Measurements from ENCODE around the gene TNNI2.

Gene TNNI2

DNA sequence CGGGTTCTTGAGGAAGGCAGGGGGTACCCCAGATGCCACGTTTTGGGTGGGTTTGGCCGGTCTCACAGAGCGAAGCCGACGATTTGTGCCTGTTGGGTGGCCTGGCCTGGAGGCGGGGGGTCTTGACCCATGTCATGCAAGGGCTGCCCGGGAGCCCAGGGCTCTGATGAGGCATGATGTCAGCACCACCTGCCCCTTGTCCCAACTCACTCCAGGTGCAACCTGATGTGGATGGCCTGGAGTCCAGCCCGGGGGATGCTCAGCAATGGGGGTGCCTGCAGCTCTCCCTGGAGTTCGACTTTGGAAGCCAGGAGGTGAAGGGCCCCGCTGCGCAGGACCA, 3.1 kb upstream of the TNNI2 start:
- no peaks in the 10 kb centered on the region for H3K36me3 ChIP-seq (ENCODE audit: insufficient read depth, low read length)
- H3K27ac ChIP-seq (ENCODE audit: low read depth, low read length), result no peak overlapping the region
- H3K4me1 ChIP-seq (ENCODE audit: control insufficient read depth, insufficient read depth, low read length, unreplicated experiment), result no peaks in the 10 kb centered on the region
- H3K27me3 ChIP-seq (ENCODE audit: insufficient read depth, low read length), result no peaks in the 10 kb centered on the region
- H3K79me2 ChIP-seq (ENCODE audit: control insufficient read depth, insufficient read depth, low read length, unreplicated experiment), result no peaks in the 10 kb centered on the region
- no peak overlapping the region for H3K4me3 ChIP-seq (ENCODE audit: low read depth, low read length)
- H2AFZ ChIP-seq (ENCODE audit: low read length, unreplicated experiment), result no peak overlapping the region

DNA sequence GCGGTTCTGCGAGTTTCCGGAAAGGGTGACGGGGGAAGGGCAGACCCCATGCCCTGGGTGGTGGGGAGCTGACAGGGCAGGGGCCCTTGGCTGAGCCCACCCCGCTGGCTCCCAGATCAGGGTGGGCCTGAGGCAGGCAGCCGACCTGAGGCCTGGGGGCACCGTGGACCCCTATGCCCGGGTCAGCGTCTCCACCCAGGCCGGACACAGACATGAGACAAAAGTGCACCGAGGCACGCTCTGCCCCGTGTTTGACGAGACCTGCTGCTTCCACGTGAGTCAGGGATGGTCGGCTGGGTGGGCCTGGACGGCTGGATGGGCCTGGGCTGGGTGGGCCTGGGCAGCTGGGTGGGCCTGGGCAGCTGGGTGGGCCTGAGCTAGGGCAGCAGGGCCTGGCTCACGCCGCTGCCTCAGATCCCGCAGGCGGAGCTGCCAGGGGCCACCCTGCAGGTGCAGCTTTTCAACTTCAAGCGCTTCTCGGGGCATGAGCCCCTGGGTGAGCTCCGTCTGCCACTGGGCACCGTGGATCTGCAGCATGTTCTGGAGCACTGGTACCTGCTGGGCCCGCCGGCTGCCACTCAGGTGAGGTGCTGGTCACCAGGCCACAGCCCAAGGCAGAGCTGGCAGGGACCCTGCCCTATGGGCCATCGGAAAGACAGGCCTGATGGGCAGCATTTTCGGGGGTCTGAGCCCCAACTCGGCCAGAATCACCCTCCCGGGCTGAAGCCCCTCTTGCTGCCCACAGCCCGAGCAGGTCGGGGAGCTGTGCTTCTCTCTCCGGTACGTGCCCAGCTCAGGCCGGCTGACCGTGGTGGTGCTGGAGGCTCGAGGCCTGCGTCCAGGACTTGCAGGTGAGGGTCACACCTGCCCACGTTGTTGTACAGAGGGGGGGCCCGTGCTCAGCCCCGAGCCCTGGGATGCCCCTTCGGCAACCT, 2.5 kb upstream of the TNNI2 start:
- H3K79me2 ChIP-seq (ENCODE audit: control insufficient read depth, insufficient read depth, low read length, unreplicated experiment), result no peaks in the 10 kb centered on the region
- H2AFZ ChIP-seq (ENCODE audit: low read length, unreplicated experiment), result no peak overlapping the region
- no peaks in the 10 kb centered on the region for H3K4me1 ChIP-seq (ENCODE audit: control insufficient read depth, insufficient read depth, low read length, unreplicated experiment)

GRCh38 chr11:1837171-1838076, 1.4 kb upstream of the TNNI2 start:
- no peak overlapping the region for H3K4me3 ChIP-seq (ENCODE audit: low read depth, low read length)
- no peaks in the 10 kb centered on the region for H3K36me3 ChIP-seq (ENCODE audit: insufficient read depth, low read length)
- H3K79me2 ChIP-seq (ENCODE audit: control insufficient read depth, insufficient read depth, low read length, unreplicated experiment), result no peaks in the 10 kb centered on the region
- H3K27me3 ChIP-seq (ENCODE audit: insufficient read depth, low read length), result no peaks in the 10 kb centered on the region
- no peak overlapping the region for H3K27ac ChIP-seq (ENCODE audit: low read depth, low read length)
- no peaks in the 10 kb centered on the region for H3K4me1 ChIP-seq (ENCODE audit: control insufficient read depth, insufficient read depth, low read length, unreplicated experiment)
- H2AFZ ChIP-seq (ENCODE audit: low read length, unreplicated experiment), result no peak overlapping the region

More for the DNA sequence above, 2.5 kb upstream of the TNNI2 start:
- Histone ChIP-seq H3K27ac (ENCODE audit: low read depth, low read length) (no peak overlapping the region), H3K36me3 (ENCODE audit: insufficient read depth, low read length) (no peaks in the 10 kb centered on the region), H3K27me3 (ENCODE audit: insufficient read depth, low read length) (no peaks in the 10 kb centered on the region), H3K4me3 (ENCODE audit: low read depth, low read length) (no peak overlapping the region)

DNA sequence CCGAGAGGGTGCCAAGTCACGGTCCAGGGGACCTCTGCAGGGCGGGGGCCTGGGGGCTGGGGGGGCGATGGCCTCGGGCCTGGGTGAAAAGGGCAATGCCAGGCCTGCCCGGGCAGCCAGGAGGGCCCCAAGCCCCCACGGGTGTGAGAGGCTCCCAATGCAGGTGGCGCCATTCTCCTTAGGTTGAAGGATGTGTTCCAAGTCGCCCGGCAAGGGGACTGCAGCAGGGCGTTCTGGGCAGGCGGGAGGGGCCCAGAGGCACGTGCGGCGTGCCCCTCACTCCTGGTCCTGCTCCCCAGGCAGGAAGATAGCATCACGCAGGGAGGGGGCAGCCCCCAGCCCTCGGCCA, 730 bp upstream of the TNNI2 start:
- no peaks in the 10 kb centered on the region for H3K79me2 ChIP-seq (ENCODE audit: control insufficient read depth, insufficient read depth, low read length, unreplicated experiment)
- H3K27me3 ChIP-seq (ENCODE audit: insufficient read depth, low read length), result no peaks in the 10 kb centered on the region
- H3K4me3 ChIP-seq (ENCODE audit: low read depth, low read length), result no peak overlapping the region
- H3K27ac ChIP-seq (ENCODE audit: low read depth, low read length), result no peak overlapping the region
- H3K4me1 ChIP-seq (ENCODE audit: control insufficient read depth, insufficient read depth, low read length, unreplicated experiment), result no peaks in the 10 kb centered on the region
- H3K36me3 ChIP-seq (ENCODE audit: insufficient read depth, low read length), result no peaks in the 10 kb centered on the region
- H2AFZ ChIP-seq (ENCODE audit: low read length, unreplicated experiment), result no peak overlapping the region

GRCh38 chr11:1839204-1839923, 583 bp downstream of the TNNI2 start:
- Histone ChIP-seq H3K79me2 (ENCODE audit: control insufficient read depth, insufficient read depth, low read length, unreplicated experiment) (no peaks in the 10 kb centered on the region), H3K27ac (ENCODE audit: low read depth, low read length) (no peak overlapping the region), H3K27me3 (ENCODE audit: insufficient read depth, low read length) (no peaks in the 10 kb centered on the region), H3K36me3 (ENCODE audit: insufficient read depth, low read length) (no peaks in the 10 kb centered on the region), H3K4me3 (ENCODE audit: low read depth, low read length) (no peak overlapping the region), H3K4me1 (ENCODE audit: control insufficient read depth, insufficient read depth, low read length, unreplicated experiment) (peaks cover 5% of the 10 kb centered on the region), H2AFZ (ENCODE audit: low read length, unreplicated experiment) (no peak overlapping the region)

DNA sequence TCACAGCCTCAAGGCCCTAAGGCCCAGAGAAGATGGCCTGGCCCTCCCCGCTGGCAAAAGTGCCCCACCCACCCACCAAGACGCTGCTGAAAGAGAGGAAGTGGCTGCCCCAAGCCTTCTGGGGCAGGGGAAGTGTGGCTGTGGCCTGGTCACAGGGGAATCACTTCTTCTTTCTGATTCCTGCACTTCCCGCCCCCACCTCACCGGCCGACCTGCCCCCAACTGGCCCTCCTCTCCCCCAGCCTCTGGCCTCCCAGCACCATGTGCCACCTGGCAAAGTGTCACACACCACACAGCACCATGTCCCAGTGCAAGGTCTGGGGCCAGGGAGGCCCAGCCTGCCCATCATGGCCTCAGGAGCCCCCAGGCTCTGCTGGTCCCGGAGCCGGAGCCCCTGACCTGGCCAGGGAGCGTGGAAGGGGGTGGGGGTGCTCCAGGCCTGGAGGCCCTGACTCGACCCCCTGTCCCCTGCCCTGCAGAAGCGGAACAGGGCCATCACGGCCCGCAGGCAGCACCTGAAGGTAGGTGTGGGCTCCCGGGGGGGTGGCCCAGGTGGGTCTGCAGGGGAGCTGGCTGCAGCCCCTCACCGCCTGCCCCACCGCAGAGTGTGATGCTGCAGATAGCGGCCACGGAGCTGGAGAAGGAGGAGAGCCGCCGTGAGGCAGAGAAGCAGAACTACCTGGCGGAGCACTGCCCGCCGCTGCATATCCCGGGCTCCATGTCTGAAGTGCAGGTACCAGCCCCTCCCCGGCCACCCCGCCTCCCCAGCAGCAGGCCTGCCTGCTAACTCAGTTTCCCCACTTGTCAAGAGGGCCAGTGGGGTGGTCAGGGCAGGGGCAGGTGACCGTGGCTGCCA, 1.4 kb downstream of the TNNI2 start:
- peaks cover 13% of the 10 kb centered on the region for H3K4me1 ChIP-seq (ENCODE audit: control insufficient read depth, insufficient read depth, low read length, unreplicated experiment)
- no peaks in the 10 kb centered on the region for H3K79me2 ChIP-seq (ENCODE audit: control insufficient read depth, insufficient read depth, low read length, unreplicated experiment)
- no peak overlapping the region for H3K4me3 ChIP-seq (ENCODE audit: low read depth, low read length)
- H2AFZ ChIP-seq (ENCODE audit: low read length, unreplicated experiment), result no peak overlapping the region
- no peak overlapping the region for H3K27ac ChIP-seq (ENCODE audit: low read depth, low read length)
- no peaks in the 10 kb centered on the region for H3K27me3 ChIP-seq (ENCODE audit: insufficient read depth, low read length)
- no peaks in the 10 kb centered on the region for H3K36me3 ChIP-seq (ENCODE audit: insufficient read depth, low read length)

DNA sequence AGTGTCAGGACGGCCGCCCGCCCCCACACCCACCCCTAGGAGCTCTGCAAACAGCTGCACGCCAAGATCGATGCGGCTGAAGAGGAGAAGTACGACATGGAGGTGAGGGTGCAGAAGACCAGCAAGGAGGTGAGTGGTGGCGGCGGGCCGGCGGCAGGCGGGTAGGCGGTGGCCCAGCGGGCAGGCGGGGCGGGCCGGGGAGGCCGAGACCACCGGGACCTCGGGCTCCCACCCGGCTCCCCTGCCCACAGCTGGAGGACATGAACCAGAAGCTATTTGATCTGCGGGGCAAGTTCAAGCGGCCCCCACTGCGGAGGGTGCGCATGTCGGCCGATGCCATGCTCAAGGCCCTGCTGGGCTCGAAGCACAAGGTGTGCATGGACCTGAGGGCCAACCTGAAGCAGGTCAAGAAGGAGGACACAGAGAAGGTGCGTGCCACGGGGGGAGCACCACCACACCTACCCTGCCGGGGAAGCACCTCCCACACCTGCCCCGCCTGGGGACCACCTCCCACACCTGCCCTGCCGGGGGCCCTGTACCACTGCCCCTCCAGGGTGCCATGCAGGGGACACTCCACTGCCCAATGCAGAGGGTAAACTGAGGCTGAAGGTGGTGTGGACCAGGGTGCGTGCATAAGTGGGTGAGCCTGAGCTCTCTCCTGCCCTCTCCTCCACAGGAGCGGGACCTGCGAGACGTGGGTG, 2.1 kb downstream of the TNNI2 start:
- no peaks in the 10 kb centered on the region for H3K79me2 ChIP-seq (ENCODE audit: control insufficient read depth, insufficient read depth, low read length, unreplicated experiment)
- H3K36me3 ChIP-seq (ENCODE audit: insufficient read depth, low read length), result no peaks in the 10 kb centered on the region
- H3K27ac ChIP-seq (ENCODE audit: low read depth, low read length), result no peak overlapping the region
- no peak overlapping the region for H3K4me3 ChIP-seq (ENCODE audit: low read depth, low read length)
- H2AFZ ChIP-seq (ENCODE audit: low read length, unreplicated experiment), result no peak overlapping the region
- H3K4me1 ChIP-seq (ENCODE audit: control insufficient read depth, insufficient read depth, low read length, unreplicated experiment), result peaks cover 13% of the 10 kb centered on the region
- no peaks in the 10 kb centered on the region for H3K27me3 ChIP-seq (ENCODE audit: insufficient read depth, low read length)

- no peaks in the 10 kb centered on the region for H3K36me3 ChIP-seq (ENCODE audit: insufficient read depth, low read length)
- no peaks in the 10 kb centered on the region for H3K27me3 ChIP-seq (ENCODE audit: insufficient read depth, low read length)
- no peak overlapping the region for H3K4me3 ChIP-seq (ENCODE audit: low read depth, low read length)
- no peak overlapping the region for H2AFZ ChIP-seq (ENCODE audit: low read length, unreplicated experiment)
- no peaks in the 10 kb centered on the region for H3K79me2 ChIP-seq (ENCODE audit: control insufficient read depth, insufficient read depth, low read length, unreplicated experiment)
- H3K4me1 ChIP-seq (ENCODE audit: control insufficient read depth, insufficient read depth, low read length, unreplicated experiment), result peaks cover 13% of the 10 kb centered on the region
- H3K27ac ChIP-seq (ENCODE audit: low read depth, low read length), result no peak overlapping the region
Observed at GRCh38 chr11:1841511-1842148, 2.8 kb downstream of the TNNI2 start.
